ENCODE measurements around the gene ANO3.

Gene ANO3

DNA sequence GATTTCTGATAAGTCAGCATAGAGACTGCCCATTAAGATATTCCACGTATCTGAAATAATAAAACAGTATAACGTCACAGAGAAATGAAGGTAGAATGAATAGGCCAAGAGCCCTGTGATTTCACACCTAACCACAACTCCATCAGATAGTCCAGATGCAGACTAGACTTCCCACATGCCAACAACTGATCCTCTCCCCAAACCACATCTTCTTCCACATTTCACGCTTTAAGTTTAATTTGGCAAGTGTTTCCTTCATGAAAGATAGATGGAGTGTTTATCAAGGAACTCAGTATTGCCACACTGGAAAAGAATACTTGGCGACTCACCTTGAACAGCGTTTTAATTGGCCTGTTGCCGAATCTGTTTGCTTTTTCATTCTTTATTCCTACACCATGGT is 158.6 kb downstream of the ANO3 start:
- H3K4me3 Mint-ChIP-seq: no peak overlapping the region
- H3K36me3 Mint-ChIP-seq: no peaks in the 10 kb centered on the region
- DNase-seq: no peak
- peaks cover 16% of the 10 kb centered on the region for H3K9me3 Mint-ChIP-seq
- H3K27ac Mint-ChIP-seq: no peak overlapping the region
- H3K4me1 Mint-ChIP-seq: no peaks in the 10 kb centered on the region
- no peaks in the 10 kb centered on the region for H3K27me3 Mint-ChIP-seq
- CTCF ChIA-PET: no interaction called here

DNA sequence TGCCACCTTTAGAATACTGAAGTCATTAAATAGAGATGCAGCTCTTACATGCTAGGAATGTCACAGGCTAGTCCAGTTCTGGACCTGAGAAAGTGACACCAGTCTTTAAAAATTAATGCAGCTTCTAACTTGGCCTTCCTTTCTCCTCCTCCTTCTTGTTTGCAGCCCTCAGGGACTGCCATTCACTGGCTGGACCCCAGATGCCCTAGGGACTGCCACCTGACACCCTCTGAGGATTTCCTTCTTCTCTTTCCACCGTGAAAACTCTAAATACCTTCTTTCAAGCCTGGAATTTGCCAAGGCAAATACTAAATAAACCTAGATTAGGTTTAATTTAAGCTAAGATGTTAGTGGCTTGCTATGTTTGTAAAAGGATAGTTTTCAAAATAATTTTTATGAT is 161.7 kb downstream of the ANO3 start:
- no peaks in the 10 kb centered on the region for H3K27me3 Mint-ChIP-seq
- H3K4me3 Mint-ChIP-seq: no peak overlapping the region
- no peaks in the 10 kb centered on the region for H3K4me1 Mint-ChIP-seq
- H3K27ac Mint-ChIP-seq: no peak overlapping the region
- CTCF ChIA-PET: no interaction called here
- H3K36me3 Mint-ChIP-seq: no peaks in the 10 kb centered on the region
- DNase-seq: no peak
- peaks cover 4% of the 10 kb centered on the region for H3K9me3 Mint-ChIP-seq

DNA sequence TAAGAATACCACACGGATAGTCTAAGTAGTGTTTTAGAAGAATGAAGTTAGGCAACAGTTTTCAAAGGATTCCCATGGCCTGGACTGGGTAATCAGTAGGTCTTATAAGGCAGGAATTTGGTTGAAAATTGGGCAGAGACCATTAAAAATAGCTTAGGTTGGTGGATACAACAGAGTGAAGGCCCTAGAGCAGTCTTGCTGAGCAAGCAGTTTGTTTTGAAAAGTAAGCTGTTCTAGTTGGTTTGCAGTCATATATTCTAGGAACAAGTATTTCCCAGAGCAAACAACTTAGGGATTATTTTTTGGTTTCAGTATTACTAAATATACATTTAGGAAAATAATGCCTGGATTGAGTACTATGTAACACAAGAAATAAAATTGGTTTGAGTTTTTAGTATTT is 175.3 kb downstream of the ANO3 start:
- CTCF ChIA-PET: no interaction called here
- H3K4me1 Mint-ChIP-seq: no peaks in the 10 kb centered on the region
- H3K4me3 Mint-ChIP-seq: no peak overlapping the region
- H3K36me3 Mint-ChIP-seq: no peaks in the 10 kb centered on the region
- no peaks in the 10 kb centered on the region for H3K27me3 Mint-ChIP-seq
- peaks cover 7% of the 10 kb centered on the region for H3K9me3 Mint-ChIP-seq
- DNase-seq: no peak
- H3K27ac Mint-ChIP-seq: no peak overlapping the region

DNA sequence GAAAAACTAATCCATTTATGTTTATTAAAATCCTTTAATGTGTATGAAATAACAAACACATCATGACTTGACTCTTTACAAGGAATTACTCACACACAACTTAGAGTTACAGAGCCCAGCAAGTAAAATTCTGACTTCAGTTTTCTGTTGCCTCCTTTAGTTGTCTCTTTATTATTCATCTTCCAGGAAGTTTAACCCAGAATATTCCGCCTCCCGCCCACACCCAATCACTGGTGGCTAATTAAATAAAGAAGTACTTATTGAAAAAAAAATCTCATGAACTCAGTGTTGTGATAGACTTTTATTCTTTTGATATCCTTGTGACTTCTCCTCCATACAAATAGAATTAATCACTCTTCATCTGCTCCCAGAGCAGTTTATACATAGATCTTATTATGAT is 178.2 kb downstream of the ANO3 start:
- H3K27ac Mint-ChIP-seq: no peak overlapping the region
- DNase-seq: no peak
- no peaks in the 10 kb centered on the region for H3K27me3 Mint-ChIP-seq
- H3K36me3 Mint-ChIP-seq: no peaks in the 10 kb centered on the region
- no peaks in the 10 kb centered on the region for H3K4me1 Mint-ChIP-seq
- CTCF ChIA-PET: no interaction called here
- no peak overlapping the region for H3K4me3 Mint-ChIP-seq
- H3K9me3 Mint-ChIP-seq: peaks cover 3% of the 10 kb centered on the region

DNA sequence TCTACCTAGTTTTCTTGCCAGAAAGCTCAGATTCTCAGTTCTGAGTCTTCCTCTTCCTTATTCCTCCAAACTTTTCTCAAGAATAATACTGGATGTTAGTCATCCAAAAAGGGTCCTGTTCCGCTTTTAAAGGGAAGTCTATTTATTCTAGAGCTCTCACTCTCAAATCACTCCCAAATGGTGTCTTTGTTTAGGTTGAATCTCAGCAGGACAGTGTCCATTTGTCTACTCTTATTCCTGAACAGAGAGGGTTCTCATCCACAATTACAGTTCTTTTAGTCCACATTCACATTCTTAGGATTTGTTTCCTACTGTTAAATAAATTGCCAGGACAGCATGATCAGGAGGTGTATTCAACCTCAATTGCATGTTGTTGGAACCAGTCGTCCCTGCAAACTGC is 178.8 kb downstream of the ANO3 start:
- H3K27me3 Mint-ChIP-seq: no peaks in the 10 kb centered on the region
- H3K36me3 Mint-ChIP-seq: no peaks in the 10 kb centered on the region
- DNase-seq: no peak
- H3K4me1 Mint-ChIP-seq: no peaks in the 10 kb centered on the region
- H3K27ac Mint-ChIP-seq: no peak overlapping the region
- no peaks in the 10 kb centered on the region for H3K9me3 Mint-ChIP-seq
- CTCF ChIA-PET: no interaction called here
- no peak overlapping the region for H3K4me3 Mint-ChIP-seq

DNA sequence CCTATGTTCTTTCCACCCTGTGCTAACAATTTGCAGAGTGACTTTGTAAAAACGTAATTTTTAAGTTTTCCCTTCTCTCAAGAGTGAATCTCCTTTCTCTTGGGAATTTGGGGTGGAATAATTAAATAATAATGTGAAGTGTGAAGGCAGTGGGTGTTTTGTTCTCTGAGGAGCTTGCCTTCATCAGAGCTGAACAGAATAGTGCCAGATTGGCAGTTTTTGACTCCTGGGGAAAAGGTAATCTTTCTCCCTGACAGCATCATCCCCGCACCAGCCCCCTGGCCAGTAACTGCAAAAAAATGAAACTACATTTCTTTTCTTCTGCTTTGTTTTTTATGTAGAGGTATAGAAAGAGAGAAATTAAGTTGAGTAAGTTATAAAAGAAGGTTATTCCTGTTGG is 180.3 kb downstream of the ANO3 start:
- H3K4me3 Mint-ChIP-seq: no peak overlapping the region
- H3K36me3 Mint-ChIP-seq: no peaks in the 10 kb centered on the region
- no peaks in the 10 kb centered on the region for H3K4me1 Mint-ChIP-seq
- H3K27ac Mint-ChIP-seq: no peak overlapping the region
- H3K27me3 Mint-ChIP-seq: no peaks in the 10 kb centered on the region
- DNase-seq: no peak
- no peaks in the 10 kb centered on the region for H3K9me3 Mint-ChIP-seq
- CTCF ChIA-PET: no interaction called here

DNA sequence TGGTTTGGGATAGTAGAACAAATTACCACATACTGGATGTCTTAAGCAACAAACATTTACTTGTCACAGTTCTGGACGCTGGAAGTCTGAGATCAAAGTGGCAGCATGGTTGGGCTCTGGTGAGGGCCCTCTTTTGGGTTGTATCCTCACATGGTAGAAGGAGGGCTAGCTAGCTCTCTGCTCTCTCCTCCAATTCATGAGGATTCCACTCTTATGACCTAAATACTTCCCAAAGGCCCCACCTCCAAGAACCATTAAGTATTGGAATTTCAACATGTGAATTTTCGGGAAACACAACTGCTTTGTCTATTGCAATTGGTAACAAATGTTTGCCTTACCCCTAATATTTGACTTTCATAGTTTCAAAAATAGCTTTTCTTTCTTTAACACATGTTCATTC is 187.5 kb downstream of the ANO3 start:
- Mint-ChIP-seq H3K9me3 (no peaks in the 10 kb centered on the region), H3K4me1 (no peaks in the 10 kb centered on the region), H3K36me3 (no peaks in the 10 kb centered on the region), H3K4me3 (no peak overlapping the region), H3K27me3 (no peaks in the 10 kb centered on the region), H3K27ac (no peak overlapping the region)
- DNase-seq: no peak
- CTCF ChIA-PET: no interaction called here

DNA sequence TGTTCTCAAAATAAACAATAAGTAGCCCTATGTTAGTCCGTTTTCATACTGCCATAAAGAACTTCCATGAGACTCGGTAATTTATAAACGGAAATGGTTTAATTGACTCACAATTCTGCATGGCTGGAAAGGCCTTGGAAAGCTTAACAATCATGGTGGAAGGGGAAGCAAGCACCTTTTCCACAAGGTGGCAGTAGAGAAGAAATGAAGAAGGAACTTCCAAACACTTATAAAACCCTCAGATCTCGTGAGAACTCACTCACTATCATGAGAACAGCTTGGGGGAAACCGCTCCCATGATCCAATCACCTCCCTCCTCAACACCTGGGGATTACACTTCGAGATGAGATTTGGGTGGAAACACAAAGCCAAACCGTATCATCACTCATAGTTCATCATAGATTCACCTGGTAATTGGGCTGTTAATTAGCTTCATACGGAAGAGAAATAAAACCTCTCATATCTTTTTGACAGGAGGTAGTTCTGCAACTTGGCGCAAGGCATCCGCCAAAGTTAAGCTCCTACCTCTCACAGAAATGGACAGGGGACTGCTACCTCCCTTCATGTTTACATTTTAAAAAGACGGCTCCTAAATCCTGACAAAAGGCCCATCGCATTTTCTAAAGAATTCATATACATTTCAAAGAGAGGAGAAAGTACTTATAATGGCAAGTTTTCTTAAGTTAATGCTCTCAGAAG is 191.1 kb downstream of the ANO3 start:
- Mint-ChIP-seq H3K27me3 (no peaks in the 10 kb centered on the region), H3K27ac (no peak overlapping the region), H3K4me1 (no peaks in the 10 kb centered on the region), H3K4me3 (no peak overlapping the region), H3K36me3 (no peaks in the 10 kb centered on the region), H3K9me3 (peaks cover 2% of the 10 kb centered on the region)
- DNase-seq: no peak
- CTCF ChIA-PET: no interaction called here

DNA sequence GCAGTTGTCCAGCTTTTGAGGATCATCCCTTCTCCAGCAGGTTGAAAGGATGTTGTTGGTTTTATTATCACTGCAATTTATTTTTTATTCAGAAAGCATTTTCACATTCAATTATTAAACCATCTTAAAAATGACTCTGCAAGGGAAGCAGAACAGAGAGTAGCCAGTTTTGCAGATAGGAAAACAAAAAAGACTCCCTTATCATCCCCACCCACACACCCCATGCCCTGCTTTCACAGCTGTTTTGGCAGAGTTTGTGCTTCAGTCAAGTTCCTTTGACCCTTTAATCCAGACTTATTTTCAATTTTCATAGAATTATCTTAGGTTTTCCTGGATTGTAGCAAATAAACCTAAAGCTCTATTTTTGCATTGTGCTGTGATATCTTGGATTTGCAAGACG is 195.8 kb downstream of the ANO3 start:
- DNase-seq: no peak
- no peaks in the 10 kb centered on the region for H3K4me1 Mint-ChIP-seq

DNA sequence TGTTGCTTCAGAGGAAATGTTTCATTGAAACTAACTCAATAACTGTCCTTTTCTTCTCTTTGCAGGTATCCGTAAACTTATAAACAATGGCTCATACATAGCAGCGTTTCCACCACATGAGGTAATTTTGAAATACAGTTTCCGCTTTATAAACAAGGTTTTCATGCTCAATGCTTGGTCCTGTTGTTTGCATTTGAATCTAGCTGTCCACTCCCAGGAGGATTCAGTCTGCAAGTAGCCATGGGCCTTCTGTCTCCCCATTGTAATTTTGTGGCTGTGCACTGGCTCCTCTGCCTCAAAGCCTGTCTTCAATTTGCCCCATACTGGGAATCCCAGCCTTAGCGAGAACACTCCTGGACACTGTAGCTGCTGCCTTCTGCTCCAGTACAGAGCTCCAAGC is 205.4 kb downstream of the ANO3 start:
- DNase-seq: no peak
- CTCF ChIA-PET: no interaction called here
- Mint-ChIP-seq H3K4me1 (no peaks in the 10 kb centered on the region), H3K4me3 (no peak overlapping the region), H3K36me3 (no peaks in the 10 kb centered on the region), H3K27ac (no peak overlapping the region), H3K27me3 (no peaks in the 10 kb centered on the region), H3K9me3 (peaks cover 4% of the 10 kb centered on the region)

More for the DNA sequence above, 195.8 kb downstream of the ANO3 start:
- CTCF ChIA-PET: no interaction called here
- H3K27me3 Mint-ChIP-seq: no peaks in the 10 kb centered on the region
- peaks cover 2% of the 10 kb centered on the region for H3K9me3 Mint-ChIP-seq
- no peaks in the 10 kb centered on the region for H3K36me3 Mint-ChIP-seq
- H3K27ac Mint-ChIP-seq: no peak overlapping the region
- H3K4me3 Mint-ChIP-seq: no peak overlapping the region

DNA sequence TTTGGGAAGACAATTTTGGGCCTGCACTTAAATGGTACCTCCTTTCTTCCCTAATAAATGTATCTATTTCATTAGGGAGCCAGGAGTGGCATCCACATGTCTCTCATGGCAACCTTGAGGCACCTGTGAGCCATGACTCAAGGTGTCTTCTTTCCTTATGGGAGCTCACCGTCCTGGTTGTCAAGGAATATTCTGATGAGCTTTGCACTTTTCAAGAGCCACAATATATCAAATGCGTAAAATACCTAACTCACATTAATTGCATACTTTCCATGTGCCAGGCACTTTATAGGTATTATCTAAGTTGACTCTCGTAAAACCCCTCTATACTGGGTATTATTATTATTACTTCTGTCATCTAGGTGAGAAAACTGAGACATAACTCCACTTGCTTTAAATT is 207.6 kb downstream of the ANO3 start:
- Mint-ChIP-seq H3K4me1 (no peaks in the 10 kb centered on the region), H3K4me3 (no peak overlapping the region), H3K27ac (no peak overlapping the region), H3K9me3 (peaks cover 8% of the 10 kb centered on the region), H3K36me3 (no peaks in the 10 kb centered on the region), H3K27me3 (no peaks in the 10 kb centered on the region)
- no peak for DNase-seq
- CTCF ChIA-PET: no interaction called here

DNA sequence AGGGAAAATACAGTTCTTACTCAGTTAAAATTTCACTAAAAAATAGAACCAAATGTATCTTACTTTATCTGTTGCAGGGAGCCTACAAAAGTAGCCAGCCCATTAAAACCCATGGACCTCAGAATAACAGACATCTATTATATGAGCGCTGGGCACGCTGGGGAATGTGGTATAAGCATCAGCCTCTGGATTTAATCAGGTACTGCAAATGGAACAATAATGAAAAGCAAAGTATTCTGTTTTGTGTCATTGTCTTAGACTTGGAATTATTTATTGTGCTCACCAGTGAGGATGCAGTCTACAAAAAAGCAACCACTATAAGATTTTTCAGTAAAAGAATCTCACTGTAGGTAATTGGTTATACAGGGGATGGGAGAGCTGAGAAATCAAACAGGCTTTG is 209.9 kb downstream of the ANO3 start:
- Mint-ChIP-seq H3K36me3 (no peaks in the 10 kb centered on the region), H3K4me1 (no peaks in the 10 kb centered on the region), H3K4me3 (no peak overlapping the region), H3K27me3 (no peaks in the 10 kb centered on the region), H3K9me3 (peaks cover 8% of the 10 kb centered on the region), H3K27ac (no peak overlapping the region)
- CTCF ChIA-PET: no interaction called here
- no peak for DNase-seq

DNA sequence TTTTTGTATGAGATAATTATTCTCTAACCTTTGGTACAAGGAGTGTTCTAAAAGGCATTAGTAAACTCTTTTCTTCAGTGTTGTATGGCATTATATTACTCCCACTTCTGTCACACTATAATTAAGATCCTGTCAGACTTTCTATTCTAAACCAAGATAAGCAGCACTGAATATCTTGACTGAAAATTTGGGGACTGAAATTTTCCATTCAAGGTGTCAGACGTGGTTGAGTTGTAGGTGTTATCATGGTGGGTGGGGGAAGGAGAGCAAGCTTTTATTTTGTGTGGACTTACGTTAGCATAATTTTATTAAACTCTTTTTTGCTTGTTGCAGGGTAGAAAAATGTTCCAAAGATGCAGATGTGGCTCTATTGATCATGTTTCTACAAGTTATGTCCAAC is 217.2 kb downstream of the ANO3 start:
- DNase-seq: no peak
- no peaks in the 10 kb centered on the region for H3K36me3 Mint-ChIP-seq
- CTCF ChIA-PET: no interaction called here
- H3K27ac Mint-ChIP-seq: no peak overlapping the region
- no peaks in the 10 kb centered on the region for H3K4me1 Mint-ChIP-seq
- no peaks in the 10 kb centered on the region for H3K9me3 Mint-ChIP-seq
- H3K4me3 Mint-ChIP-seq: no peak overlapping the region
- H3K27me3 Mint-ChIP-seq: no peaks in the 10 kb centered on the region

DNA sequence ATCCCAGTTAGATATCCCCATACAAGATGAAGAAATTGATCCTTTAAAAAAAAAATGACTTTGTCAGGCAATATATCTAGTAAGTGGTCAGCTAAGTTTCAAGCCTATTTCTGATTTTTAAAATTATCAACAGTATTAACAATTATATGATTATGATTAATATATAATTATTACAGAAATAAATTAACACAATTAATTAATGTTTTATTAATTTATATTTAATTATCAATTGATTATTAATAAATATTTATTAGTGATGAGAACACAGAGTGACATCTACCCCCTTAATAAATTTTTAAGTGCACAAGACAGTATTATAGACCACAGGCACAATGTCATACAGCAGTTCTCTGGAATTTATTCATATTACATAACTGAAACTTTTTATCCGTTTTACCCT is 218.1 kb downstream of the ANO3 start:
- CTCF ChIA-PET: no interaction called here
- no peaks in the 10 kb centered on the region for H3K27me3 Mint-ChIP-seq
- no peak overlapping the region for H3K4me3 Mint-ChIP-seq
- H3K27ac Mint-ChIP-seq: no peak overlapping the region
- DNase-seq: no peak
- H3K4me1 Mint-ChIP-seq: no peaks in the 10 kb centered on the region
- no peaks in the 10 kb centered on the region for H3K9me3 Mint-ChIP-seq
- no peaks in the 10 kb centered on the region for H3K36me3 Mint-ChIP-seq

DNA sequence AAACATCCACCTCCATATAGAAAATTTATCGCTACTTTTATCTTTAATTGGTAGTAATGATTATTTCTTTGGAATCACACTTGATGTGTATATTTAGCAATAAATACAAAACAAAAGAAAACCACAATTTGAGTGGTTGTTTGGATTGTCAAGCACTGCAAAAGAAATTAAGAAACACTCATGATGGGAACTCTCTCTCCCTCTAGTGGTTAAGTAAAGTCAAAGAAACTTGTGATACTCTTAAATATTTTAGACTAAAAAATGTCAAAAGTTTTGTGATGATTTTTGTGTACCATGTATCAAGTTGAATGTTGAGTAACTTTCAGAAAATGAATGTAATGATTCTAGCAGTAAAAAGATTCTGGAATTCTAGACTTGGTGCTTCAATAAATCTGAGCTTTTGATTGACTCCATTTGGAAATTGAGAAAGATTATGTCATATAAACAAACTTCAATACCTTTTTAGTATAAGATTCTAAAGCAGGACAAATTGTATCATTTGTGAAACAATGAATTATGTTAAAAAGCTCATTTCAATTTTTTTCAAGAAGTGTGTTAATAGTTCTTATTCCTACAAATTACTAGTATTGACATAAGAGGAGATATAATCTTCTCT is 219.4 kb downstream of the ANO3 start:
- Mint-ChIP-seq H3K4me1 (no peaks in the 10 kb centered on the region), H3K27ac (no peak overlapping the region), H3K9me3 (no peaks in the 10 kb centered on the region), H3K27me3 (no peaks in the 10 kb centered on the region), H3K4me3 (no peak overlapping the region), H3K36me3 (no peaks in the 10 kb centered on the region)
- CTCF ChIA-PET: no interaction called here
- no peak for DNase-seq

DNA sequence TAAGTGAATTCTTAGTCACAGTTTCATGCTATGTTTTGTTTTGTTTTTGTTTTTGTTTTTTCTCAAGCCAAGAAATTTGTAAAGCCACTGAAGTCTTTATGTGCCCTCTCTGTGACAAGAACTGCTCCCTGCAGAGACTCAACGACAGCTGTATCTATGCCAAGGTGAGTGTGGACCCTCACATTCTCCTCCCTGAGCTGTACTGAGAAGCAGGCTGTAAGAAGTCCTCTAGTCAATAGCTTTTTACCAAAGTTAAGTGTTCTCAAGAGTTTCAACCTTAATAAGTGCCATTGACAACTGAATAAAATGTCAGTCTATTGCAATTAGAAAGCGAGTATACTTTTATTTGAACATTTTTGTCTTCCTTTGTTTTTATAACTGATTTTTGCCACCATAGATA is 221.3 kb downstream of the ANO3 start:
- no peak for DNase-seq
- no peaks in the 10 kb centered on the region for H3K4me1 Mint-ChIP-seq
- no peaks in the 10 kb centered on the region for H3K27me3 Mint-ChIP-seq
- H3K4me3 Mint-ChIP-seq: no peak overlapping the region
- CTCF ChIA-PET: no interaction called here
- H3K27ac Mint-ChIP-seq: no peak overlapping the region
- H3K36me3 Mint-ChIP-seq: no peaks in the 10 kb centered on the region
- peaks cover 3% of the 10 kb centered on the region for H3K9me3 Mint-ChIP-seq
